SK-N-SH (cell line): ENCODE data around the gene ABCA8. TPM values are rescaled to one million over a fixed set of nuclear protein-coding genes. Genes with fewer than 3 reads are reported as not detected.

Source experiments
- CTCF ChIA-PET: fragments of 300-600, 350-600 bp; formaldehyde crosslinking; extraction: SDS; loops from one replicate; lab custom pipeline; 2021; lab: Yijun Ruan, JAX
- POLR2A ChIA-PET: fragments of 350-600 bp; sonication (Branson Sonifier 250); formaldehyde crosslinking; extraction: SDS; loops from one replicate; lab custom pipeline; 2020; ENCODE audit warnings: antibody characterized with exemption, inconsistent platforms; lab: Yijun Ruan, JAX
- DNase-seq: peaks from one replicate; pipeline ENCODE4 v3.0.0; 2012
- H2AFZ ChIP-seq: fragments of 200-600 bp; sonication (generic); 2 replicates; pipeline ENCODE4 v1.8.1; 2016; ENCODE audit warnings: antibody characterized with exemption, mild to moderate bottlenecking, low read depth
- H3F3A ChIP-seq: fragments of 200-600 bp; sonication (generic); replicated peaks from 2 replicates; pipeline ENCODE3; 2016; ENCODE audit warnings: antibody characterized with exemption, mild to moderate bottlenecking; ENCODE audit not compliant: insufficient read depth
- H3K27ac ChIP-seq, 2 experiments: fragments of 200-500 bp in 1 of 2; fragments of 200-600 bp in 1 of 2; sonication (Bioruptor generic) in 1 of 2; sonication (generic), shearing (Covaris generic) in 1 of 2; 2 replicates each; pipeline versions ENCODE4 v1.5.1 to v1.6.1; 2014 to 2016; ENCODE audit warnings: low read depth in 2 of 2, inconsistent platforms in 1 of 2, low read length in 1 of 2, mild to moderate bottlenecking in 1 of 2, mixed read lengths in 1 of 2
- H3K27me3 ChIP-seq: fragments of 200-600 bp; sonication (generic), shearing (Covaris generic); 2 replicates; pipeline ENCODE4 v1.6.1; 2016; ENCODE audit warnings: mixed run types; ENCODE audit not compliant: insufficient read depth
- H3K36me3 ChIP-seq, 2 experiments: fragments of 200-500 bp in 1 of 2; fragments of 200-600 bp in 1 of 2; sonication (Bioruptor generic) in 1 of 2; sonication (generic) in 1 of 2; replicated peaks in 1 of 2; 2 replicates each; pipeline versions ENCODE3 to v1.5.1; 2014 to 2016; ENCODE audit warnings: low read length in 1 of 2, mild to moderate bottlenecking in 1 of 2; ENCODE audit not compliant: insufficient read depth in 2 of 2, control insufficient read depth in 1 of 2
- H3K4me1 ChIP-seq, 2 experiments: fragments of 200-500 bp in 1 of 2; fragments of 200-600 bp in 1 of 2; sonication (Bioruptor generic) in 1 of 2; sonication (generic), shearing (Covaris generic) in 1 of 2; 2 replicates each; pipeline versions ENCODE4 v1.5.1 to v1.6.1; 2014 to 2016; ENCODE audit warnings: low read depth in 1 of 2, low read length in 1 of 2, mixed run types in 1 of 2; ENCODE audit not compliant: insufficient read depth in 2 of 2, control insufficient read depth in 1 of 2
- H3K4me2 ChIP-seq: fragments of 200-600 bp; sonication (generic), shearing (Covaris generic); 2 replicates; pipeline ENCODE4 v1.6.1; 2017; ENCODE audit warnings: mixed run types
- H3K4me3 ChIP-seq, 2 experiments: fragments of 200-500 bp in 1 of 2; fragments of 200-600 bp in 1 of 2; sonication (Bioruptor generic) in 1 of 2; sonication (generic), shearing (Covaris generic) in 1 of 2; 2 replicates each; pipeline versions ENCODE4 v1.5.1 to v1.8.1; 2014 to 2016; ENCODE audit warnings: low read depth in 2 of 2, inconsistent platforms in 1 of 2, low read length in 1 of 2, mild to moderate bottlenecking in 1 of 2, mixed read lengths in 1 of 2, moderate library complexity in 1 of 2
- H3K79me2 ChIP-seq: fragments of 200-600 bp; sonication (generic); 2 replicates; pipeline ENCODE4 v1.8.1; 2017; ENCODE audit warnings: mild to moderate bottlenecking; ENCODE audit not compliant: insufficient read depth
- H3K9ac ChIP-seq: fragments of 200-600 bp; sonication (generic); 2 replicates; pipeline ENCODE4 v1.6.1; 2017; ENCODE audit warnings: mixed run types
- H3K9me2 ChIP-seq: fragments of 200-600 bp; sonication (generic); 2 replicates; pipeline ENCODE4 v1.6.1; 2017; ENCODE audit warnings: mixed run types
- H3K9me3 ChIP-seq: fragments of 200-600 bp; sonication (generic); 2 replicates; pipeline ENCODE4 v1.6.1; 2017; ENCODE audit warnings: mixed run types, mild to moderate bottlenecking, moderate library complexity
- H4K20me1 ChIP-seq: fragments of 200-600 bp; sonication (generic); 2 replicates; pipeline ENCODE4 v1.6.1; 2017; ENCODE audit warnings: mild to moderate bottlenecking, mixed run types; ENCODE audit not compliant: insufficient read depth
- CTCF ChIP-seq: fragments of 200-600 bp; sonication (generic); IDR thresholded peaks from 2 replicates; pipeline ENCODE4 v1.6.1; 2017; ENCODE audit warnings: antibody characterized with exemption, mild to moderate bottlenecking, moderate library complexity
- FOSL2 ChIP-seq: IDR thresholded peaks from 2 replicates; pipeline ENCODE4 v1.4.0; 2012; ENCODE audit warnings: low read depth, mild to moderate bottlenecking, moderate library complexity, borderline replicate concordance
- FOXJ3 ChIP-seq: sonication (generic); formaldehyde crosslinking; IDR thresholded peaks from 2 replicates; pipeline ENCODE4 v1.5.1; 2020; ENCODE audit warnings: mild to moderate bottlenecking, missing genetic modification reagents
- IRF3 ChIP-seq: fragments of 150-350 bp; IDR thresholded peaks from 2 replicates; pipeline ENCODE4 v1.6.1; 2016; ENCODE audit warnings: mild to moderate bottlenecking, low read depth, low read length
- MAX ChIP-seq: IDR thresholded peaks from 2 replicates; pipeline ENCODE4 v1.4.0; 2012; ENCODE audit warnings: low read depth
- MXI1 ChIP-seq: IDR thresholded peaks from 2 replicates; pipeline ENCODE4 v1.6.1; 2012; ENCODE audit warnings: mild to moderate bottlenecking, low read depth, low read length, improper control_type of control experiment
- NFIC ChIP-seq: IDR thresholded peaks from 2 replicates; pipeline ENCODE4 v1.4.0; 2012; ENCODE audit warnings: borderline replicate concordance
- NRF1 ChIP-seq: IDR thresholded peaks from 2 replicates; pipeline ENCODE4 v1.6.1; 2012; ENCODE audit warnings: low read depth, mild to moderate bottlenecking, low read length
- POLR2AphosphoS5 ChIP-seq: IDR thresholded peaks from 2 replicates; pipeline ENCODE4 v1.6.1; 2012; ENCODE audit warnings: low read depth, low read length
- RAD21 ChIP-seq: IDR thresholded peaks from 2 replicates; pipeline ENCODE4 v1.6.1; 2012; ENCODE audit warnings: mild to moderate bottlenecking, low read length
- RCOR1 ChIP-seq: fragments of 150-350 bp; IDR thresholded peaks from 2 replicates; pipeline ENCODE4 v1.6.1; 2017; ENCODE audit warnings: antibody characterized with exemption, low read length
- REST ChIP-seq: IDR thresholded peaks from 2 replicates; pipeline ENCODE4 v1.6.1; 2012; ENCODE audit warnings: mild to moderate bottlenecking, low read depth, low read length, moderate library complexity
- SMC3 ChIP-seq: IDR thresholded peaks from 2 replicates; pipeline ENCODE4 v1.6.1; 2012; ENCODE audit warnings: low read depth, low read length, improper control_type of control experiment
- USF1 ChIP-seq: IDR thresholded peaks from 2 replicates; pipeline ENCODE4 v1.4.0; 2012; ENCODE audit warnings: low read depth, borderline replicate concordance
- USF2 ChIP-seq: fragments of 150-350 bp; IDR thresholded peaks from 2 replicates; pipeline ENCODE4 v1.6.1; 2017; ENCODE audit warnings: antibody characterized with exemption, low read length, low read depth, borderline replicate concordance
- YY1 ChIP-seq: IDR thresholded peaks from 2 replicates; pipeline ENCODE4 v1.4.0; 2012; ENCODE audit warnings: low read depth, mild to moderate bottlenecking
- WGBS: methylation state at CpG from one replicate; pipeline ENCODE4 v1.1.6; 2017; ENCODE audit warnings: low lambda C conversion rate; 5-methylcytosine and 5-hydroxymethylcytosine counted together
- polyA plus RNA-seq, 3 experiments: library from polyadenylated mRNA; depleted of rRNA; stranded (reverse); fragments of >200 nt; gene quantifications; 2 replicates each; pipeline ENCODE4 v1.2.3, GENCODE V29; 2012

ABCA8 gene
- polyA plus RNA-seq, 1 of the 3 experiments (the other 2 are of a cell fraction): 2.3 TPM

- TF ChIP-seq RCOR1 (no peak), REST (no peak), NRF1 (no peak), SMC3 (no peak), USF1 (no peak), CTCF (no peak), YY1 (no peak), RAD21 (no peak), USF2 (no peak), POLR2AphosphoS5 (no peak), MXI1 (no peak), NFIC (no peak), FOSL2 (no peak), FOXJ3 (CRISPR knock-in tag) (no peak), MAX (no peak), IRF3 (no peak)
- H3K4me1 ChIP-seq: peaks cover 0 to 11% of the 10 kb centered on the region in 2 experiments; a peak in 1 of 4 replicates
- CTCF ChIA-PET: no interaction called here
- H3F3A ChIP-seq: no peaks in the 10 kb centered on the region
- H3K36me3 ChIP-seq: no peaks in the 10 kb centered on the region
- H3K79me2 ChIP-seq: no peaks in the 10 kb centered on the region
- H3K4me3 ChIP-seq: no peak overlapping the region
- H3K27ac ChIP-seq: no peak overlapping the region
- H2AFZ ChIP-seq: peak overlapping the region; percentile 24; the same call in 1 of the 2 replicates
- no peaks in the 10 kb centered on the region for H3K9me3 ChIP-seq
- H3K9me2 ChIP-seq: no peaks in the 10 kb centered on the region
- 25% methylated on average over 2 of the region's 2 CpGs for WGBS
- H3K4me2 ChIP-seq: no peak overlapping the region
- DNase-seq: no peak
- no peaks in the 10 kb centered on the region for H4K20me1 ChIP-seq
- POLR2A ChIA-PET: no interaction called here
- H3K27me3 ChIP-seq: no peaks in the 10 kb centered on the region; the same call in 1 of the 2 replicates
- no peak overlapping the region for H3K9ac ChIP-seq
Measured at GRCh38 chr17:68835071-68835470, 120.1 kb downstream of the ABCA8 start.
